ENCODE data around the gene TSPAN11.

DNA sequence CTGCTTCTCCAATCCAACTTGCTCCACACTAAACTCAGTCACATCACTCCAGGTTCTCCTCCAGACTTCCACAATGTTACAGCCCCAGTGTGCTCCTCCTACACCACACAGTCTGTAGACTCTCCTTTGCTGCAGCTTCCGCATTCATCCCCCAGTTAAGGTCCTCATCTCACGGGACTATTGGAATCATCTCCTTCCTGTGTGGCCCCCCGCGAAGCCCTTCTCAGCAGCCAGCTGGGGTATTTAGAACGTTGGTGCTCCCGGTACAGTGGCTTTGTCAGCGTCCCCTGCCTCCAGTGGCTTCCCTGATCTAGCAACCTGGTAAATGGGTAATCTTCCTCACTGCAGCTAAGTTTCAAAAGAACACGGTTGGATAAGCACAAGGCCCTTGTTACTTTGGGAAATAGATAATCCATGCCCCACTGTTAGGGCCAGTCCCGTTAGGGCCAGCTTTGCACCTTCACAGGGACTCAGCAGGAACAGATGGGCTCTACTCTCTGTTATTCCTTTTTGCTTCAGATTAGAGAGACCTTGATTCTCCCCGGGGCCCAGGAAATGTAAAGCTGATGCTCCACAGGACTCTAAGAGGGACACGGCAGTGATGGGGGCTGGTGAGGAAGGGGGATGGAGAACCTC, 823 bp upstream of the TSPAN11 start:
- TF ChIP-seq RARB (CRISPR knock-in tag; IDR thresholded peaks at IDR 0.05), result no peak
- TF ChIP-seq BHLHE40 (IDR thresholded peaks at IDR 0.05; ENCODE audit: low read depth, low read length), result no peak
- TF ChIP-seq CTCF (IDR thresholded peaks at IDR 0.05), result no peak
- no peak for TF ChIP-seq RFX5 (IDR thresholded peaks at IDR 0.05)
- no peak for TF ChIP-seq ESRRA (IDR thresholded peaks at IDR 0.05; ENCODE audit: borderline replicate concordance, low read length)
- no peak for TF ChIP-seq SMC3 (IDR thresholded peaks at IDR 0.05)
- TF ChIP-seq POLR2A (IDR thresholded peaks at IDR 0.05; ENCODE audit: low read length), result no peak
- no peak for TF ChIP-seq MYC (IDR thresholded peaks at IDR 0.05; ENCODE audit: borderline replicate concordance, low read length)

All from A549 (cell line).